ENCODE results near the gene APOA4. TPM values are rescaled to one million over a fixed set of nuclear protein-coding genes. Genes with fewer than 3 reads are reported as not detected.

Gene APOA4
- total and polyA plus RNA-seq, 2 of the 13 experiments (the other 11 are each of a cell fraction or from before 2014, with no cell fraction given), result 3.8 to 7.2 TPM

DNA sequence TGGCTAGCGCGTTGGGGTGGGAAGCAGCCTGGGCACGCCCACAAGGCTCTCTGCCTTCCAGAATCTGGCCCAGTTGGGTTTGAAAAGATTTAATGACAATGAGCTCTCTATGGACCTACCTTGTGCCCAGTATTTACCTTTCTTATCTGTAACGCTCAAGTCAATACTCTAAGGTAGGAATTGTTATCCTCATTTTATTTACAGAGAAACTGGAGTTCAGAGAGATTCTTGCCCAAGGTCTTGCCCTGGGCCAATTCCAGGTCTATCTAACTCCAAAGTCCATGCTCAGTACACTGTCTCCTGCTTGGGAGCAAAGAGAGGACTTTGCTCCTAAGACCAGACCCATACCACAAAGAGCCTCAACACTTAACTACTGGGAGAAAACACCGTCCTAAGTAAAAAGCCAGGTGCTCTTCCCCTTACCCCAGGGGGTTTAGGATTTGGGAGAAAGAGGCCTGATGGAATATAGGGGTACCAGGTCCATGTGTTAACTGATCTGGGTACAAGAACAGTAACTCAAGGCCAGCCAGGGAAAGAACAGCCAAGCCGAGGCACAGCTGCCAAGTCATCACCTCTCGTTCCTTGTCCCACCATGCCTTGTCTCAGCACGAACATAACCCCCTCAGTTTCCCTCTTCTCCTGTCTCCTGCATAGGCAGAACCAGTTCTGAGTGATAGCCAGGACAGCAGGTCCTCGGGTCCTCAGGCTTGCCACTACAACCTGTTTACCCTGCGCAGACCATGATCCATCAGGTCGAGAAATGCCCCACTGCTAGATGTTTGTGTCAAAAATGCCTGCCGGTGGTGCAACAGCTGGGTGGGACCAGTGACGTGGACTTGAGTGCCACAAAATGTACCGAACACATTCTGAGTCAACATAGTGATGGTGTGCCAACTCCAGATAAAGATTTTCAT lies 14.6 kb downstream of the APOA4 start (continued):
- TF ChIP-seq, protein P1, sequence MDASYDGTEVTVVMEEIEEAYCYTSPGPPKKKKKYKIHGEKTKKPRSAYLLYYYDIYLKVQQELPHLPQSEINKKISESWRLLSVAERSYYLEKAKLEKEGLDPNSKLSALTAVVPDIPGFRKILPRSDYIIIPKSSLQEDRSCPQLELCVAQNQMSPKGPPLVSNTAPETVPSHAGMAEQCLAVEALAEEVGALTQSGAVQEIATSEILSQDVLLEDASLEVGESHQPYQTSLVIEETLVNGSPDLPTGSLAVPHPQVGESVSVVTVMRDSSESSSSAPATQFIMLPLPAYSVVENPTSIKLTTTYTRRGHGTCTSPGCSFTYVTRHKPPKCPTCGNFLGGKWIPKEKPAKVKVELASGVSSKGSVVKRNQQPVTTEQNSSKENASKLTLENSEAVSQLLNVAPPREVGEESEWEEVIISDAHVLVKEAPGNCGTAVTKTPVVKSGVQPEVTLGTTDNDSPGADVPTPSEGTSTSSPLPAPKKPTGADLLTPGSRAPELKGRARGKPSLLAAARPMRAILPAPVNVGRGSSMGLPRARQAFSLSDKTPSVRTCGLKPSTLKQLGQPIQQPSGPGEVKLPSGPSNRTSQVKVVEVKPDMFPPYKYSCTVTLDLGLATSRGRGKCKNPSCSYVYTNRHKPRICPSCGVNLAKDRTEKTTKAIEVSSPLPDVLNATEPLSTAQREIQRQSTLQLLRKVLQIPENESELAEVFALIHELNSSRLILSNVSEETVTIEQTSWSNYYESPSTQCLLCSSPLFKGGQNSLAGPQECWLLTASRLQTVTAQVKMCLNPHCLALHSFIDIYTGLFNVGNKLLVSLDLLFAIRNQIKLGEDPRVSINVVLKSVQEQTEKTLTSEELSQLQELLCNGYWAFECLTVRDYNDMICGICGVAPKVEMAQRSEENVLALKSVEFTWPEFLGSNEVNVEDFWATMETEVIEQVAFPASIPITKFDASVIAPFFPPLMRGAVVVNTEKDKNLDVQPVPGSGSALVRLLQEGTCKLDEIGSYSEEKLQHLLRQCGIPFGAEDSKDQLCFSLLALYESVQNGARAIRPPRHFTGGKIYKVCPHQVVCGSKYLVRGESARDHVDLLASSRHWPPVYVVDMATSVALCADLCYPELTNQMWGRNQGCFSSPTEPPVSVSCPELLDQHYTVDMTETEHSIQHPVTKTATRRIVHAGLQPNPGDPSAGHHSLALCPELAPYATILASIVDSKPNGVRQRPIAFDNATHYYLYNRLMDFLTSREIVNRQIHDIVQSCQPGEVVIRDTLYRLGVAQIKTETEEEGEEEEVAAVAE (CRISPR knock-in tag; IDR thresholded peaks at IDR 0.05; ENCODE audit: borderline replicate concordance), result peak; percentile 63; the same call in 1 of the 2 replicates
- TF ChIP-seq CHD2 (IDR thresholded peaks at IDR 0.05; ENCODE audit: low read depth, low read length) (no peak), ARHGAP35 (CRISPR knock-in tag; IDR thresholded peaks at IDR 0.05; ENCODE audit: borderline replicate concordance) (no peak), CBX1 (IDR thresholded peaks at IDR 0.05; ENCODE audit: low read depth) (no peak), MEF2D (CRISPR knock-in tag; IDR thresholded peaks at IDR 0.05) (peak; percentile 36), ZBTB8A (CRISPR knock-in tag; IDR thresholded peaks at IDR 0.05; ENCODE audit: borderline replicate concordance, low read depth) (0 out of 2 replicates have a peak, but pooled peaks have one; percentile 27), NCOA5 (CRISPR knock-in tag; IDR thresholded peaks at IDR 0.05) (no peak), RORA (CRISPR knock-in tag; IDR thresholded peaks at IDR 0.05) (no peak), BRD4 (CRISPR knock-in tag; IDR thresholded peaks at IDR 0.05) (peak; percentile 18), ZNF678 (CRISPR knock-in tag; IDR thresholded peaks at IDR 0.05) (no peak), ZBTB21 (CRISPR knock-in tag; IDR thresholded peaks at IDR 0.05) (0 out of 2 replicates have a peak, but pooled peaks have one; percentile 32), RFXAP (CRISPR knock-in tag; IDR thresholded peaks at IDR 0.05; ENCODE audit: borderline replicate concordance) (no peak; the same call in none of the 2 replicates), MAFK (conservative IDR thresholded peaks at IDR 0.05 in 1 of 2, IDR thresholded peaks at IDR 0.05 in 1 of 2; ENCODE audit: low read length in 2 of 2) (no peak), NBN (conservative IDR thresholded peaks at IDR 0.05) (no peak), TBX3 (IDR thresholded peaks at IDR 0.05; ENCODE audit: borderline replicate concordance) (peak; percentile 93), KDM5B (CRISPR knock-in tag; IDR thresholded peaks at IDR 0.05; ENCODE audit: borderline replicate concordance) (no peak; the same call in 1 of the 2 replicates), ZNF709 (CRISPR knock-in tag; IDR thresholded peaks at IDR 0.05) (no peak)
- TF ChIP-seq, protein P2, sequence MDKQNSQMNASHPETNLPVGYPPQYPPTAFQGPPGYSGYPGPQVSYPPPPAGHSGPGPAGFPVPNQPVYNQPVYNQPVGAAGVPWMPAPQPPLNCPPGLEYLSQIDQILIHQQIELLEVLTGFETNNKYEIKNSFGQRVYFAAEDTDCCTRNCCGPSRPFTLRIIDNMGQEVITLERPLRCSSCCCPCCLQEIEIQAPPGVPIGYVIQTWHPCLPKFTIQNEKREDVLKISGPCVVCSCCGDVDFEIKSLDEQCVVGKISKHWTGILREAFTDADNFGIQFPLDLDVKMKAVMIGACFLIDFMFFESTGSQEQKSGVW (CRISPR knock-in tag; IDR thresholded peaks at IDR 0.05; ENCODE audit: borderline replicate concordance), result no peak
- TF ChIP-seq, protein P3, sequence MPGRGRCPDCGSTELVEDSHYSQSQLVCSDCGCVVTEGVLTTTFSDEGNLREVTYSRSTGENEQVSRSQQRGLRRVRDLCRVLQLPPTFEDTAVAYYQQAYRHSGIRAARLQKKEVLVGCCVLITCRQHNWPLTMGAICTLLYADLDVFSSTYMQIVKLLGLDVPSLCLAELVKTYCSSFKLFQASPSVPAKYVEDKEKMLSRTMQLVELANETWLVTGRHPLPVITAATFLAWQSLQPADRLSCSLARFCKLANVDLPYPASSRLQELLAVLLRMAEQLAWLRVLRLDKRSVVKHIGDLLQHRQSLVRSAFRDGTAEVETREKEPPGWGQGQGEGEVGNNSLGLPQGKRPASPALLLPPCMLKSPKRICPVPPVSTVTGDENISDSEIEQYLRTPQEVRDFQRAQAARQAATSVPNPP (CRISPR knock-in tag; IDR thresholded peaks at IDR 0.05), result peak; percentile 69
- TF ChIP-seq, protein P4, sequence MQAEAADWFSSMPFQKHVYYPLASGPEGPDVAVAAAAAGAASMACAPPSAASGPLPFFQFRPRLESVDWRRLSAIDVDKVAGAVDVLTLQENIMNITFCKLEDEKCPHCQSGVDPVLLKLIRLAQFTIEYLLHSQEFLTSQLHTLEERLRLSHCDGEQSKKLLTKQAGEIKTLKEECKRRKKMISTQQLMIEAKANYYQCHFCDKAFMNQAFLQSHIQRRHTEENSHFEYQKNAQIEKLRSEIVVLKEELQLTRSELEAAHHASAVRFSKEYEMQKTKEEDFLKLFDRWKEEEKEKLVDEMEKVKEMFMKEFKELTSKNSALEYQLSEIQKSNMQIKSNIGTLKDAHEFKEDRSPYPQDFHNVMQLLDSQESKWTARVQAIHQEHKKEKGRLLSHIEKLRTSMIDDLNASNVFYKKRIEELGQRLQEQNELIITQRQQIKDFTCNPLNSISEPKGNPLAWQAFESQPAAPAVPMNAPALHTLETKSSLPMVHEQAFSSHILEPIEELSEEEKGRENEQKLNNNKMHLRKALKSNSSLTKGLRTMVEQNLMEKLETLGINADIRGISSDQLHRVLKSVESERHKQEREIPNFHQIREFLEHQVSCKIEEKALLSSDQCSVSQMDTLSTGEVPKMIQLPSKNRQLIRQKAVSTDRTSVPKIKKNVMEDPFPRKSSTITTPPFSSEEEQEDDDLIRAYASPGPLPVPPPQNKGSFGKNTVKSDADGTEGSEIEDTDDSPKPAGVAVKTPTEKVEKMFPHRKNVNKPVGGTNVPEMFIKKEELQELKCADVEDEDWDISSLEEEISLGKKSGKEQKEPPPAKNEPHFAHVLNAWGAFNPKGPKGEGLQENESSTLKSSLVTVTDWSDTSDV (CRISPR knock-in tag; IDR thresholded peaks at IDR 0.05), result no peak

Measured in HepG2 (cell line).